Measurements from ENCODE around the gene BEST2.

Gene BEST2

DNA sequence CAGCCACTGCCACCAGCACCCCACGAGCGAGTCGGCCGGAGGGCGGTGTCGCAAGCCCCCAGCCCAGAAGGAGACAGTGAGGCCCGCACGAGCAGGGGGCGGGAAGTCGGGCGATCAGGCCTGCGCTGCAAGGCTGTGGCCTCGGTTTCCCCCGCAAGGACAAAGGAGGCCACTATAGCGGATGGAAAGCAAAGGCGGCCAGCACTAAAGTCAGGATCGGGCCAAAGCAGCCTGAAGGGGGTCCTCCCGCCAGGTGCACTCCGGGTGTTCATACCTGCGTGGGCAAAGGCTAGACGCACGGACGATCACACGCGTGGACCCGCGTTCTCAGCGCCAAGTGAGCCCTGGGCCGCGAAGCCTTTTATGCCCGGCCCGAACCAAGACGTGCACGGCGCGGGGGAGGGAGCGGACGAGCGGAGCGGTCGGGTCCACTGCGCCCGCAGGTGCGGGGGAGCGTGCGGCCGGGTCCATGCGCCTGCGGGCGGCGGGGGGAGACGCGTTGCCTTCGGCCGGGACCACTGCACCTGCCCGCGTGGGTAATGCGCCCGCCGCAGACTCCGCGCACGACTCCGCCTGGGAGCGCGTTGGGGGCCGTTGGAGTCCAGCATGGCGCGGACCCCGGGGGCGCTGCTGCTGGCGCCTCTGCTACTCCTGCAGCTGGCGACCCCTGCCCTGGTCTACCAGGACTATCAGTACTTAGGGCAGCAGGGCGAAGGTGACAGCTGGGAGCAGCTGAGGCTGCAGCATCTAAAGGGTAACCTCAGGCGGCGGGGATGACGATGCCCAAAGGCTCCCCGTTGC is 50.1 kb downstream of the BEST2 start, which contains the start of the genes PRDX2 and THSD8:
TSS of gene PRDX2 (minus strand) at position 335 of the 801 bp plus-strand sequence. CDS start 539 bp downstream, outside the sequence.
TSS of gene THSD8 (plus strand) at position 604 of the 801 bp plus-strand sequence. CDS start at position 607, 3 bp downstream.
- DNase-seq, result peak; percentile 94

DNA sequence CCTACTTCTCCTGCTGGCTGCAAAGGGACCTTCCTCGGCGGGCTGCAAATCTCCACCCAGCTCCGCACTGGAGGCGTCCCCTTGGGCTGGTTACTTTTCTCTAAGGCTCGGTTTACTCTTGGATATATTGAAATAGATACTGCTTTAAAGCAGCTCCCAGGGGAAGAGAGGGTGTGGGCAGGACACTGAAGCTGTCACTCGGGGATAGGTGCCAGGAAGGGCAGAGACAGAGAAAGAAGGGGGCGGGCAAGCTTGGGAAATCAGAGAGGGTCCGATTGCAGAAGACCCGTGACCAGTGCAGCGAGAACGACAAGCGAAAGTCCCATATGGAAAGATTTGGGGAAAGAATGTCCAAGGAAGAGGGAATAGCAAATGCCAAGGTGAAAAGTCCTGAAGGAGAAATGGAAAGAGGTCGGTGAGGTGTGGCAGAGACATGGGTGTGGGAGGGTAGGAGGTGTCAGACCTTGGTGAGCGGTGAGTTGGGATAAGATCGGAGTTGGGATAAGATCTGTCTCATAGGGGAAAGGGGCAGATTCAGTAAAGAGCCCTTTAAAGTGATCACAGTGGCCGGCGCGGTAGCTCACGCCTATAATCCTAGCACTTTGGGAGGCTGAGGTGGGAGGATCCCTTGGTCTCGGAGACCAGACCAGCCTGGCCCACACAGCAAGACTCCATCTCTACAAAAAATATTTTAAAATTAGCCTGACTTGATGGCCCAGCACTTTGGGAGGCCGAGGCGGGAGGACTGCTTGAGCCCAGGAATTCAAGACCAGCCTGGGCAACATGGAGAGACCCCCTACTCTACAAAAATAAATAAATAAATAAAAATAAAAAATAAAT is 50.9 kb downstream of the BEST2 start:
- no peak for DNase-seq

DNA sequence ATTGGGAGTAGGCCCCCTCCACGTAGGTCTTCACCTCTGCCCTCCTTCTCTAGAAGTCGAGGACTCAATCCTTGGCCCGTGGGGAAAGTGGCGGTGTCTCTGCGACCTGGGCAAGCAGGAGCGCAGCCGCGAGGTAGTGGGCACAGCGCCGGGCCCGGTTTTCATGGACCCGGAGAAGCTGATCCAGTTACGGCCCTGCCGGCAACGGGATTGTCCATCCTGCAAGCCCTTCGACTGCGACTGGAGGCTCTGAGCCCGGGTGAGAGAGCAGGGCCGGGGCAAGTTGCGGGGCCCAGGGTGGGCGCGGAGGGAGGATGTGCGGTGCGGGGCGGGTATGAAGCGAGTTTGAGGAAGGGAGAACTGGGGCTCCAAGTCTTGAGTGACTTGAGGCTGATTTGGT is 52.5 kb downstream of the BEST2 start:
- DNase-seq, result no peak

DNA sequence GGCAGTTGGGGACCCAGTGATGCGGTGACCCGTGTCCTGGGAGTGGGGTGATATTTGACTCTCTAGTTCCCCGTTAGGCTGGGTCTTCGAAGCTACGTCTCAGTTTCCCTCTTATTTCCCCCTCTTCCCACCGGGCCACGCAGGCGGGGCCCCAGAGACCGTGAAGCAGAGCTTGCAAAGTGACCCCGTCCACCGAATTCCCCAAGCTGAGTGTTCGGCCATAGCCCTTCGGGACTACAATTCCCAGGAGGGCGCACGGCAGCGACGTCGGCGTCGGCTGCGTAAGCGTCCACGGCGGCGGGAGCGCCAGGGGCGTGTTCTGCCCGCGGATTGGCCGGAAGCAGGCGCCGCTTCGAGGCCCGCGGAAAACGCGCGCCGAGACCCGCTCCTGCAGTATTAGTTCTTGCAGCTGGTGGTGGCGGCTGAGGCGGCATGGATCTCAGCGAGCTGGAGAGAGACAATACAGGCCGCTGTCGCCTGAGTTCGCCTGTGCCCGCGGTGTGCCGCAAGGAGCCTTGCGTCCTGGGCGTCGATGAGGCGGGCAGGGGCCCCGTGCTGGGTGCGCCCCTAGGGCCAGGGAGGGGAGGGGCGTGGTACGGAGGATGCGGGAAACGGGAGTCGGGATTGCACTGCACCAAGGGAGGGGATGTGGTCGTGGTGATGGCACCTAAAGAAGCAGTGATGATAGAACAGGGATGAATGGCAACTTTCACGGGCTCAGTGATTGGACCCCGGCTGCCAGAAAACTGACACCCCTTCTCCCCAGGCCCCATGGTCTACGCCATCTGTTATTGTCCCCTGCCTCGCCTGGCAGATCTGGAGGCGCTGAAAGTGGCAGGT is 54.9 kb downstream of the BEST2 start, which contains the start of gene RNASEH2A:
TSS of gene RNASEH2A (plus strand) at position 343 of the 840 bp plus-strand sequence. CDS start at position 433, 90 bp downstream.
- DNase-seq, result peak; percentile 98
